HepG2 (cell line): ENCODE measurements around the gene BACH1. TPM values are rescaled to one million over a fixed set of nuclear protein-coding genes. Genes with fewer than 3 reads are reported as not detected.

Experiments used
- ATAC-seq: fragments of 200-7000 bp; cut with Tn5 transposase; 3 replicates; pipeline ENCODE4 v1.9.1; 2020; ENCODE audit warnings: mild to moderate bottlenecking, moderate library complexity
- BruUV-seq: library from RNA; stranded (reverse); fragments of 400-500 nt; replicated peaks from 2 replicates; lab custom pipeline; 2021; lab: Mats Ljungman, UMichigan
- CTCF ChIA-PET: fragments of 300-600 bp; formaldehyde crosslinking; extraction: SDS; loops from one replicate; lab custom pipeline; 2021; ENCODE audit warnings: low total read pairs, inconsistent platforms, low intra/inter-chr PET ratio; lab: Yijun Ruan, JAX
- POLR2A ChIA-PET: fragments of 350-600 bp; sonication (Branson Sonifier 250); formaldehyde crosslinking; loops from one replicate; lab custom pipeline; 2020; ENCODE audit warnings: antibody characterized with exemption, inconsistent platforms; lab: Yijun Ruan, JAX
- DNase-seq: peaks from one replicate; pipeline ENCODE4 v3.0.0-alpha.2; 2015; ENCODE audit warnings: low spot score
- FAIRE-seq: peaks from 3 replicates; lab custom pipeline; 2011; peaks lifted over from hg19 to GRCh38; lab: Jason Lieb, UNC
- H2AFZ ChIP-seq: one replicate; pipeline ENCODE4 v1.6.1; 2011; ENCODE audit warnings: low read length, inconsistent platforms
- H3K27ac ChIP-seq: fragments of 300-600 bp; 3 replicates; pipeline ENCODE4 v1.8.0; 2011; ENCODE audit warnings: mixed run types, mild to moderate bottlenecking, mixed read lengths, low read length, inconsistent platforms; ENCODE audit not compliant: insufficient read depth; ENCODE audit errors: extremely low read length
- H3K27me3 ChIP-seq, 2 experiments: fragments of 200-600 bp in 1 of 2; 2 replicates in 1 of 2; 3 replicates in 1 of 2; pipeline versions ENCODE4 v1.6.0 to v1.8.0; 2011; ENCODE audit warnings: low read length in 2 of 2, mild to moderate bottlenecking in 2 of 2, moderate library complexity in 2 of 2, inconsistent platforms in 1 of 2; ENCODE audit not compliant: insufficient read depth in 2 of 2, control insufficient read depth in 1 of 2
- H3K36me3 ChIP-seq, 2 experiments: fragments of 200-600 bp in 1 of 2; replicated peaks in 1 of 2; 2 replicates in 1 of 2; 3 replicates in 1 of 2; pipeline versions ENCODE4 v1.5.1 to v1.8.0; 2011; ENCODE audit warnings: low read length in 2 of 2, inconsistent platforms in 1 of 2; ENCODE audit not compliant: insufficient read depth in 2 of 2, control insufficient read depth in 1 of 2
- H3K4me1 ChIP-seq: 2 replicates; pipeline ENCODE4 v1.5.1; 2012; ENCODE audit warnings: low read length, inconsistent platforms; ENCODE audit not compliant: insufficient read depth
- H3K4me2 ChIP-seq: 2 replicates; pipeline ENCODE4 v1.6.0; 2011; ENCODE audit warnings: low read depth, low read length, inconsistent platforms
- H3K4me3 ChIP-seq, 3 experiments: fragments of 200-600 bp in 1 of 3; sonication (generic), shearing (Covaris generic) in 1 of 3; replicated peaks in 1 of 3; 2 replicates each; pipeline ENCODE4 v1.5.1; 2011 to 2016; ENCODE audit warnings: low read length in 3 of 3, inconsistent platforms in 2 of 3, low read depth in 2 of 3, mild to moderate bottlenecking in 2 of 3, control low read depth in 1 of 3, mixed read lengths in 1 of 3; ENCODE audit not compliant: insufficient read depth in 1 of 3
- H3K79me2 ChIP-seq: one replicate; pipeline ENCODE4 v1.6.1; 2011; ENCODE audit warnings: low read length, inconsistent platforms; ENCODE audit not compliant: insufficient read depth
- H3K9ac ChIP-seq: 2 replicates; pipeline ENCODE4 v1.6.0; 2011; ENCODE audit warnings: mild to moderate bottlenecking, low read depth, low read length, inconsistent platforms; ENCODE audit not compliant: insufficient read depth
- H3K9me3 ChIP-seq: 2 replicates; pipeline ENCODE4 v1.5.1; 2012; ENCODE audit warnings: mild to moderate bottlenecking, low read length
- H4K20me1 ChIP-seq: 2 replicates; pipeline ENCODE4 v1.6.0; 2011; ENCODE audit warnings: inconsistent platforms, mild to moderate bottlenecking, low read length, moderate library complexity; ENCODE audit not compliant: insufficient read depth
- DPF2 ChIP-seq: sonication (generic); formaldehyde crosslinking; IDR thresholded peaks from 2 replicates; pipeline ENCODE4 v1.4.0; 2020; ENCODE audit warnings: mild to moderate bottlenecking, low read depth, missing genetic modification reagents, borderline replicate concordance
- ONECUT2 ChIP-seq: sonication (generic); formaldehyde crosslinking; IDR thresholded peaks from 2 replicates; pipeline ENCODE4 v1.4.0; 2020; ENCODE audit warnings: missing genetic modification reagents
- RBFOX2 ChIP-seq: fragments of 200-400 bp; formaldehyde crosslinking; IDR thresholded peaks from 2 replicates; pipeline ENCODE4 v1.6.1; 2017; ENCODE audit warnings: low read depth, mild to moderate bottlenecking, low read length
- RCOR2 ChIP-seq: IDR thresholded peaks from 2 replicates; pipeline ENCODE4 v1.6.1; 2016; ENCODE audit warnings: missing biosample characterization, missing genetic modification reagents
- RFX5 ChIP-seq: IDR thresholded peaks from 2 replicates; pipeline ENCODE4 v1.6.1; 2011; ENCODE audit warnings: low read depth, low read length, improper control_type of control experiment
- TRIM24 ChIP-seq: sonication (generic); formaldehyde crosslinking; IDR thresholded peaks from 2 replicates; pipeline ENCODE4 v1.8.0; 2022; ENCODE audit warnings: mild to moderate bottlenecking, missing genetic modification reagents
- WGBS: methylation state at CpG from one replicate; pipeline ENCODE4 v1.1.6; 2017; ENCODE audit warnings: low lambda C conversion rate; 5-methylcytosine and 5-hydroxymethylcytosine counted together
- in situ Hi-C: cut with HindIII; loops from 2 replicates; pipeline ENCODE4 v1.10.0; 2017; ENCODE audit warnings: low pct_unique_long_range_greater_than_20kb; ENCODE audit not compliant: extremely low pct_ligation_motif_present
- intact Hi-C: fragments of 100-400 bp; cut with micrococcal nuclease; formaldehyde crosslinking; loops from one replicate; pipeline ENCODE4 v1.10.0; 2022; ENCODE audit not compliant: unreplicated experiment
- polyA plus RNA-seq, 8 experiments: library from polyadenylated mRNA; depleted of rRNA in 3 of 8; stranded (reverse) in 7 of 8; unstranded in 1 of 8; fragments of >200 nt; fragmentation: Illumina TruSeq in 4 of 8; extraction: Trizol in 4 of 8; gene quantifications; 2 replicates each; pipeline versions ENCODE4 v1.2.1 to v1.2.3, GENCODE V29; 2011 to 2016; ENCODE audit warnings: low read depth in 4 of 8, missing spikeins in 1 of 8, mixed read lengths in 1 of 8; ENCODE audit not compliant: insufficient read depth in 1 of 8
- total RNA-seq, 5 experiments: library from RNA; depleted of rRNA; stranded (reverse); fragments of >200 nt; fragmentation: Illumina TruSeq; extraction: Trizol; gene quantifications; 2 replicates each; pipeline ENCODE4 v1.2.3, GENCODE V29; 2016; ENCODE audit warnings: low read depth in 1 of 5
- TF ChIP-seq, protein P1 (sequence below): sonication (generic); formaldehyde crosslinking; IDR thresholded peaks from 2 replicates; pipeline ENCODE4 v1.9.0; 2021; ENCODE audit warnings: missing genetic modification reagents, borderline replicate concordance
- TF ChIP-seq, protein P2 (sequence below): sonication (generic); formaldehyde crosslinking; IDR thresholded peaks from 2 replicates; pipeline ENCODE4 v1.5.1; 2020; ENCODE audit warnings: missing genetic modification reagents, mild to moderate bottlenecking, borderline replicate concordance
- TF ChIP-seq, protein P3 (sequence below): sonication (generic); formaldehyde crosslinking; IDR thresholded peaks from 2 replicates; pipeline ENCODE4 v1.8.0; 2022; ENCODE audit warnings: mild to moderate bottlenecking, missing genetic modification reagents, moderate library complexity
- TF ChIP-seq, protein P4 (sequence below): sonication (generic); formaldehyde crosslinking; conservative IDR thresholded peaks from 2 replicates; pipeline ENCODE4 v1.8.1; 2023; ENCODE audit warnings: missing genetic modification reagents

The BACH1 gene
- total and polyA plus RNA-seq, 2 of the 13 experiments (the other 11 are each of a cell fraction or from before 2014, with no cell fraction given) = 16.5 to 51.7 TPM

DNA sequence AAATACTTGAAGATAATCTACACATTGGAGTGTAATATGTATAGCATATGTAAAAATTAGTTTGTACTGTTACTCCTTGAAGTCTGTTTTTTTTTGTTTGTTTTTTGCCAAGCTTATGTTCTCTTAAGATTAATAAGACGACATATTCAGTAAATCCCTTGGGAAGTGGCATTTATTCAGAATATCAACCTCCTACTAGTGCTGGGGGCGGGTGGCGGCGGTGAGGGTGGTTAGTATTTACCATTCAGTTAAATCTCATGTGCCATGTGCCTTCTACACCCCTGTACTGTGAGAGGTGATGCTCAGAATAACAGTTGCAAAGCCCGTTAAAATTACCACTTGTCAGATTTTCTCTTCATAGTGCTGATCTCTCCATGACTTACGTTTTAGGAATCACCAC, 3.0 kb downstream of the BACH1 start:
- POLR2A ChIA-PET = no interaction called here
- no TSS peak for BruUV-seq
- no peak overlapping the region for H3K27ac ChIP-seq
- peaks cover 73% of the 10 kb centered on the region for H3K4me1 ChIP-seq
- intact Hi-C loops = no loop called here
- H3K4me2 ChIP-seq = peak overlapping the region; percentile 87
- H3K36me3 ChIP-seq = peaks cover 0 to 1% of the 10 kb centered on the region in 2 experiments; a peak in 1 of 5 replicates
- WGBS = 43% methylated on average over 6 of the region's 6 CpGs
- CTCF ChIA-PET = no interaction called here
- peaks cover 74% of the 10 kb centered on the region for H3K79me2 ChIP-seq
- in situ Hi-C loops = no loop called here
- FAIRE-seq = no peak
- no peak for ATAC-seq
- DNase-seq = no peak
- TF ChIP-seq TRIM24 (CRISPR knock-in tag) (no peak), ONECUT2 (CRISPR knock-in tag) (no peak)
- TF ChIP-seq, protein P1, sequence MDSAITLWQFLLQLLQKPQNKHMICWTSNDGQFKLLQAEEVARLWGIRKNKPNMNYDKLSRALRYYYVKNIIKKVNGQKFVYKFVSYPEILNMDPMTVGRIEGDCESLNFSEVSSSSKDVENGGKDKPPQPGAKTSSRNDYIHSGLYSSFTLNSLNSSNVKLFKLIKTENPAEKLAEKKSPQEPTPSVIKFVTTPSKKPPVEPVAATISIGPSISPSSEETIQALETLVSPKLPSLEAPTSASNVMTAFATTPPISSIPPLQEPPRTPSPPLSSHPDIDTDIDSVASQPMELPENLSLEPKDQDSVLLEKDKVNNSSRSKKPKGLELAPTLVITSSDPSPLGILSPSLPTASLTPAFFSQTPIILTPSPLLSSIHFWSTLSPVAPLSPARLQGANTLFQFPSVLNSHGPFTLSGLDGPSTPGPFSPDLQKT (CRISPR knock-in tag) = no peak
- TF ChIP-seq, all 625 proteins: peak for 0
- no peak overlapping the region for H2AFZ ChIP-seq
- peaks cover 64% of the 10 kb centered on the region for H4K20me1 ChIP-seq
- peak overlapping the region; percentile 92 for H3K9ac ChIP-seq
- H3K9me3 ChIP-seq = no peaks in the 10 kb centered on the region
- H3K4me3 ChIP-seq = peak overlapping the region; percentile 73 to 83 (median 82)
- no peaks in the 10 kb centered on the region; a peak in 1 of 5 replicates for H3K27me3 ChIP-seq

DNA sequence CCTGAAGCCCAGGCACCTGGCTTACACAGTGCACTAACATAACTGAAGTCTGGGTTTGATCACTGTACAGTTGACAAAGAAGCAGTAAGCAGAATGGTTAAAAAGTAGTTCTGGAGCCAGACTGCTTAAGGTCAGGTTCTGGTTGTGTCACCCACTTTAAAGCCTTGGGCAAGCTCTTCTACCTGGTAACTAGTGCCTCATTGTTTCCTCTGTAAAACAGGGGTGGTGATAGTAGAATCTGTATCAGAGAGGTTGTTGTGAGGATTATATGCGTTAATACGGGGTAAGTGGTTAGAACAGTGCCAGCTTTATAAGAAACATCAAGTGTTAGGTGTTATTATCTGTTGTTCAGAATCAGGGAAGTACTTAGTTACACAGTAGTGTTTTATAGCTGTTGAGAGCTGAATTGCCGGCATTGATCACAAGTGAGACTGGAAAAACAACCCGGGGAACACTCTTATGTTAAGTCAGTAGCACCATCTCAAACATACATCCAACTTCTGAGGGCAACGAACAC, 3.7 kb downstream of the BACH1 start:
- peak; percentile 1; the same call in 2 of the 3 replicates for ATAC-seq
- Histone ChIP-seq H4K20me1 (peaks cover 70% of the 10 kb centered on the region), H3K27me3 (no peaks in the 10 kb centered on the region; a peak in 1 of 5 replicates), H3K36me3 (peaks cover 0 to 1% of the 10 kb centered on the region in 2 experiments; a peak in 1 of 5 replicates), H3K9ac (peak overlapping the region; percentile 92; the same call in 1 of the 2 replicates), H3K4me3 (peak overlapping the region; percentile 73 to 83 (median 82); a peak in 5 of 6 replicates), H3K4me2 (peak overlapping the region; percentile 87), H3K27ac (peak overlapping the region; percentile 34), H2AFZ (no peak overlapping the region), H3K9me3 (no peaks in the 10 kb centered on the region), H3K79me2 (peaks cover 81% of the 10 kb centered on the region), H3K4me1 (peaks cover 73% of the 10 kb centered on the region)
- DNase-seq = no peak
- TF ChIP-seq RBFOX2 = 0 out of 2 replicates have a peak, but pooled peaks have one; percentile 17
- 0 out of 2 replicates have a peak, but pooled peaks have one; percentile 33 for TF ChIP-seq RFX5
- TF ChIP-seq DPF2 (CRISPR knock-in tag) = no peak
- TF ChIP-seq, protein P2, sequence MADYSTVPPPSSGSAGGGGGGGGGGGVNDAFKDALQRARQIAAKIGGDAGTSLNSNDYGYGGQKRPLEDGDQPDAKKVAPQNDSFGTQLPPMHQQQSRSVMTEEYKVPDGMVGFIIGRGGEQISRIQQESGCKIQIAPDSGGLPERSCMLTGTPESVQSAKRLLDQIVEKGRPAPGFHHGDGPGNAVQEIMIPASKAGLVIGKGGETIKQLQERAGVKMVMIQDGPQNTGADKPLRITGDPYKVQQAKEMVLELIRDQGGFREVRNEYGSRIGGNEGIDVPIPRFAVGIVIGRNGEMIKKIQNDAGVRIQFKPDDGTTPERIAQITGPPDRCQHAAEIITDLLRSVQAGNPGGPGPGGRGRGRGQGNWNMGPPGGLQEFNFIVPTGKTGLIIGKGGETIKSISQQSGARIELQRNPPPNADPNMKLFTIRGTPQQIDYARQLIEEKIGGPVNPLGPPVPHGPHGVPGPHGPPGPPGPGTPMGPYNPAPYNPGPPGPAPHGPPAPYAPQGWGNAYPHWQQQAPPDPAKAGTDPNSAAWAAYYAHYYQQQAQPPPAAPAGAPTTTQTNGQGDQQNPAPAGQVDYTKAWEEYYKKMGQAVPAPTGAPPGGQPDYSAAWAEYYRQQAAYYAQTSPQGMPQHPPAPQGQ (CRISPR knock-in tag) = no peak
- TF ChIP-seq, protein P3, sequence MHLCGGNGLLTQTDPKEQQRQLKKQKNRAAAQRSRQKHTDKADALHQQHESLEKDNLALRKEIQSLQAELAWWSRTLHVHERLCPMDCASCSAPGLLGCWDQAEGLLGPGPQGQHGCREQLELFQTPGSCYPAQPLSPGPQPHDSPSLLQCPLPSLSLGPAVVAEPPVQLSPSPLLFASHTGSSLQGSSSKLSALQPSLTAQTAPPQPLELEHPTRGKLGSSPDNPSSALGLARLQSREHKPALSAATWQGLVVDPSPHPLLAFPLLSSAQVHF (CRISPR knock-in tag) = no peak
- TF ChIP-seq RCOR2 (CRISPR knock-in tag) = no peak
- TF ChIP-seq, protein P4, sequence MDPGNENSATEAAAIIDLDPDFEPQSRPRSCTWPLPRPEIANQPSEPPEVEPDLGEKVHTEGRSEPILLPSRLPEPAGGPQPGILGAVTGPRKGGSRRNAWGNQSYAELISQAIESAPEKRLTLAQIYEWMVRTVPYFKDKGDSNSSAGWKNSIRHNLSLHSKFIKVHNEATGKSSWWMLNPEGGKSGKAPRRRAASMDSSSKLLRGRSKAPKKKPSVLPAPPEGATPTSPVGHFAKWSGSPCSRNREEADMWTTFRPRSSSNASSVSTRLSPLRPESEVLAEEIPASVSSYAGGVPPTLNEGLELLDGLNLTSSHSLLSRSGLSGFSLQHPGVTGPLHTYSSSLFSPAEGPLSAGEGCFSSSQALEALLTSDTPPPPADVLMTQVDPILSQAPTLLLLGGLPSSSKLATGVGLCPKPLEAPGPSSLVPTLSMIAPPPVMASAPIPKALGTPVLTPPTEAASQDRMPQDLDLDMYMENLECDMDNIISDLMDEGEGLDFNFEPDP (CRISPR knock-in tag) = 0 out of 2 replicates have a peak, but pooled peaks have one; percentile 22
- ChIA-PET POLR2A (no interaction called here), CTCF (no interaction called here)
- 39% methylated on average over 5 of the region's 5 CpGs for WGBS
- intact Hi-C loops (no loop called here), in situ Hi-C loops (no loop called here)
- no TSS peak for BruUV-seq
- peak; percentile 26 for FAIRE-seq
